AG09309 (cell line): ENCODE data around the gene SCCPDH.

Experiments used
- DNase-seq: peaks from one replicate; pipeline ENCODE4 v3.0.0-alpha.2; 2010; ENCODE audit warnings: low read depth
- H3K4me3 ChIP-seq: 2 replicates; pipeline ENCODE4 v1.5.1; 2011; ENCODE audit warnings: mild to moderate bottlenecking, low read depth, low read length, moderate library complexity; ENCODE audit not compliant: control insufficient read depth
- TF ChIP-seq, protein P1 (sequence below): IDR thresholded peaks from 2 replicates; pipeline ENCODE4 v1.5.1; 2011; ENCODE audit warnings: mild to moderate bottlenecking, low read depth, low read length, inconsistent platforms; ENCODE audit not compliant: insufficient read depth, control insufficient read depth; ENCODE audit errors: missing control alignments

The SCCPDH gene

DNA sequence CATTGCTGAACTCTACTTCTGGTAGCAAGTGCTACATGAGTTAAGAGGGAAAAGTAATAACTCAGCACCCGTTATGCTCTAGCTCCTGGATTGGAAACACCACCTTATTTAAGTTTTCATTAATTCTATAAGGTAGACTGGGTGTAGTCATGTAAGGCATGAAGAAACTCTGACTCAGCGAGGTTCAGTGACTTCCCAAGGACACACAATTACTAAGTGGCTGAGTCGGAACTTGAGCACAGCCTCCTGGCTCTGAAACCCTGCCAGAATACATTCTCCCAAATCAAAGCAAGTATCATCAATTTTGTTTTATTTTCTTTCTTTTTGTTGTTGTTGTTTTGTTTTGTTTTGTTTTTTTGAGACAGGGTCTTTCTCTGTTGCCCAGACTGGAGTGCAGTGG lies 29.1 kb upstream of the SCCPDH start:
- no peak overlapping the region for H3K4me3 ChIP-seq
- TF ChIP-seq, protein P1, sequence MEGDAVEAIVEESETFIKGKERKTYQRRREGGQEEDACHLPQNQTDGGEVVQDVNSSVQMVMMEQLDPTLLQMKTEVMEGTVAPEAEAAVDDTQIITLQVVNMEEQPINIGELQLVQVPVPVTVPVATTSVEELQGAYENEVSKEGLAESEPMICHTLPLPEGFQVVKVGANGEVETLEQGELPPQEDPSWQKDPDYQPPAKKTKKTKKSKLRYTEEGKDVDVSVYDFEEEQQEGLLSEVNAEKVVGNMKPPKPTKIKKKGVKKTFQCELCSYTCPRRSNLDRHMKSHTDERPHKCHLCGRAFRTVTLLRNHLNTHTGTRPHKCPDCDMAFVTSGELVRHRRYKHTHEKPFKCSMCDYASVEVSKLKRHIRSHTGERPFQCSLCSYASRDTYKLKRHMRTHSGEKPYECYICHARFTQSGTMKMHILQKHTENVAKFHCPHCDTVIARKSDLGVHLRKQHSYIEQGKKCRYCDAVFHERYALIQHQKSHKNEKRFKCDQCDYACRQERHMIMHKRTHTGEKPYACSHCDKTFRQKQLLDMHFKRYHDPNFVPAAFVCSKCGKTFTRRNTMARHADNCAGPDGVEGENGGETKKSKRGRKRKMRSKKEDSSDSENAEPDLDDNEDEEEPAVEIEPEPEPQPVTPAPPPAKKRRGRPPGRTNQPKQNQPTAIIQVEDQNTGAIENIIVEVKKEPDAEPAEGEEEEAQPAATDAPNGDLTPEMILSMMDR = no peak
- no peak for DNase-seq

DNA sequence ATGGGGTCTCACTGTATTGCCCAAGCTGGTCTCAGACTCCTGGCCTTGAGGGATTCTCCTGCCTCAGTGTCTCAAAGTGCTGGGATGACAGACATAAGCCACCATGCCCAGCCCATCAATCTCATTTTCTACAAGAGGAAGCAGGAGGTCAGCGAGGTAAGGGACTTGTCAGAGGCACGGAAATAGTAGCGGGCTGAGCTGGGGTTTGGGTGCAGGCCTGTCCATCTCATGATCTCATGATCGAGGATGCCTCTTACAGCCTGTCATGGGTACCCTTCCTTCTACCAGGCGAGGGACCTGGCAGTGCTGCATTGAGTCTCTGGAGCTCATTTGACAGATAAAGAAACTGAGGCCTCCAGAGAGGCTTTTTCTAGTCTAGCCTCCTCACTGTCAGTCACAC lies 28.5 kb upstream of the SCCPDH start:
- no peak overlapping the region for H3K4me3 ChIP-seq
- TF ChIP-seq, protein P1 = no peak
- DNase-seq = no peak

DNA sequence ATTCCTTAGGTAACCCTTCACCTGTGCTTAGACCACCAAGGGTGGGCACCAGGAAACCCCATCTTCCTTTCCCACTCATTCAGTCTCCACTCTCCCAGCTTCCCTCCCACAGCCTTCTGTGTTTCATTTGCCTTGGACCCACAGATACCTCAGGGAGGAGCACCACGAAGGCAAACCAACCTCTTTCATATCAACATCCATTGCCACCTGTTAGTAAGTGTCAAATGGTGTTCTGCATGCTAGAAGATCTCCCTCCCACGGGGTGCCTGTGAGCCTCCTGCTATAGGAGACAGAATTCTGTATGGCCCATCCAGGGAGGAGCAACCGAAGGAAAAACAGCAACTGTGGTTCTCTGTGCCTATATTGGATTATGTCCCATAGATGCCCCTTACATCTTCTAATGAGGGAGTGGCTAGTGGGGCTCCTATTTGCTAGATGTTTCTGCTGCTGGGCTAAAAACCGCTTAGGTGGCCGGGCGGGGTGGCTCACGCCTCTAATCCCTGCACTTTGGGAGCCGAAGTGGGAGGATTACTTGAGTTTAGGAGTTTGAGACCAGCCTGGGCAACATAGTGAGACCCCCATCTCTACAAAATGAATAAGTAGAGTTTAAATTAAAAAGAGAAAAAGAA lies 25.6 kb upstream of the SCCPDH start:
- no peak for DNase-seq
- TF ChIP-seq, protein P1 = no peak
- H3K4me3 ChIP-seq = peak overlapping the region; percentile 16

DNA sequence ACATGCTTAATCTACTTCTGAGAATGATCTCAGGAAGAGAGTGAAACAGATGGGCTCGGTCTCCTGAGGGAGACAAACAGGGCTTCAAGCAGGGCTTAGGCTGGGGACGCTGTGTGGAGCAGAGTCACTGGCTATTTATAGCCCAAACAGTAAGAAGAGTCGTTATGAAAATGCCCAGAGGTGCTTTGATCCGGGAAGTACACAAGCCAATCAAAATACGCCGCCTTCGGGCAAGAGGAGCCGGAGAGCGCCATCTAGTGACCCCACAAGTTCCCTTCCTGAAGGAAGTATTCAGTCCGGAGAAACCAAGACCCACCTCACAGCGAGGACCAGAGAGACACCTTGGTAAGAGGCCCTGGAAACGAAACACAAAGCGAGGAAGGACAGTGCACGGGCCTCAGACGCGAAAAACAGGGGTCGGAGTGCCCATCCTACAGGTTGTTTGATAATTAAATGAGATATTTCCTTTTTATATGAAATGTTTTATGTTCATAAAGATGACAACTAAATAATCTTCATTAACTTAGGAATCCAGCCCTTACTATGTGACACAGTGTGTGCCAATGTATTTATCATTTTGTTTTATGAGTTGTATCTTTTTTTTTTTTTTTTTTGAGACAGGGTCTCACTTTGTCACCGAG lies 25.0 kb upstream of the SCCPDH start:
- DNase-seq = peak; percentile 92
- TF ChIP-seq, protein P1 = peak; percentile 90
- peak overlapping the region; percentile 16 for H3K4me3 ChIP-seq

DNA sequence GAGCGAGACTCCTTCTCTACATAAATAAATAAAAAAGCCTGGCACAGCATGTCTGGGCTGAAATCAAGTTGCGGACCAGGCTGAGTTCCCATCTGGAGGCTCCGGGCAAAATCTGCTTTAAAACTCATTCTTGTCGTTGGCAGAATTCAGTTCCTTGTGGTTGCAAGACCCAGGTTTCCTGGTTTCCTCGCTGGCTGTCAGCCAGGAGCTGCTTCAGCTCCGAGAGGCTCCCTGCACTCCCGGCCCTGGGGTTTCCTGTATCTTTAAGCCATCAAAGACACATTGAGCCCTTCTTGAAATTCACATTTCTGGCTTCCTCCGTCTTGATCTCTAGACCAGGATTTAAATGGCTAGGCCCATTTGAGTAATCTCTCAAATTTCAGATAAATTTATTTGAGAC lies 20.6 kb upstream of the SCCPDH start:
- DNase-seq = no peak
- no peak overlapping the region for H3K4me3 ChIP-seq
- TF ChIP-seq, protein P1 = no peak

DNA sequence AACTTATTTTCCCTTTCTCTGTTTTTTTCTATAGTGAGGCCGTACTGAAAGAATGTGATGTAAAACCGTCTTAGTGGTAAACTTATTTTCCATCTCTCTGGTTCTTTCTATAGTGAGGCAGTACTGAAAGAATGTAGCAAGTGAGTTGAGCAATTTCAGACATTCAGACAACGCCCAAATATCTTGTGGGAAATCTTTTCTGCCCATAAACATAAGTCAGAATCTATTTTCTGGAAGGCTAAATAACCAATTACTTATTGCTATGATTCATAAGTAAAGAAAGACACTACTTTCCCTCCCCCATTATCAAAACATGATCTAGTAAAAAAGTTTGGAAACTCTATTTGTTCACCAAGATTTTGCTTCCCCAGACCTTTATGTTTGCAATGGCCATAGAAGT lies 18.8 kb upstream of the SCCPDH start:
- TF ChIP-seq, protein P1 = no peak
- peak; percentile 92 for DNase-seq
- no peak overlapping the region for H3K4me3 ChIP-seq
